PC-9 (cell line): ENCODE measurements around the gene USP17L19.
"Not testable (repeated sequence)": the region's sequence is repeated elsewhere in the genome, so short reads cannot be mapped to it uniquely, and the experiment has no call there.

Experiments
- EZH2 ChIP-seq: fragments of 200-600 bp; sonication (generic); IDR thresholded peaks from 2 replicates; pipeline ENCODE4 v1.8.0; 2017; ENCODE audit warnings: antibody characterized with exemption, low read depth
- TF ChIP-seq, protein P1 (sequence below): fragments of 200-600 bp; sonication (generic); conservative IDR thresholded peaks from 2 replicates; pipeline ENCODE4 v1.6.1; 2017; ENCODE audit warnings: mixed run types, antibody characterized with exemption, mild to moderate bottlenecking, moderate library complexity

DNA sequence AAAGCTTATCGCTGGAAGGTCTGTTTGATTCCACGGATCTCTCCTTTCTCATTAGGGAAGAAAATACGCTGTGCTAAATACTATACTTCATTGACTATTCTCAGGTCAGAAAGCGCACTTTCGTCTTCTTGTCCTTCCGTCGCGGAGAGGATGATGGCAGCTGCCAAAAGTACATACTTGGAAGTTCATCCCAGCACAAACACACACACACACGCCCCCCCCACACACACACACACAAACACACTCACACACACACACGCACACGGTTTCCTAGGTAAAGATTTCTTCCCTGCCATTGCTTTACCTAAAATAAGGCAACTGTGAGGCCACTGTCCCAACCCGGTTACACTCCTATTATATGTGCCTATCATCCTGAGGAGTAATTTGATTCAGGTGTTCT lies 14.7 kb upstream of the USP17L19 start:
- TF ChIP-seq EZH2: not testable (repeated sequence)
- TF ChIP-seq, protein P1, sequence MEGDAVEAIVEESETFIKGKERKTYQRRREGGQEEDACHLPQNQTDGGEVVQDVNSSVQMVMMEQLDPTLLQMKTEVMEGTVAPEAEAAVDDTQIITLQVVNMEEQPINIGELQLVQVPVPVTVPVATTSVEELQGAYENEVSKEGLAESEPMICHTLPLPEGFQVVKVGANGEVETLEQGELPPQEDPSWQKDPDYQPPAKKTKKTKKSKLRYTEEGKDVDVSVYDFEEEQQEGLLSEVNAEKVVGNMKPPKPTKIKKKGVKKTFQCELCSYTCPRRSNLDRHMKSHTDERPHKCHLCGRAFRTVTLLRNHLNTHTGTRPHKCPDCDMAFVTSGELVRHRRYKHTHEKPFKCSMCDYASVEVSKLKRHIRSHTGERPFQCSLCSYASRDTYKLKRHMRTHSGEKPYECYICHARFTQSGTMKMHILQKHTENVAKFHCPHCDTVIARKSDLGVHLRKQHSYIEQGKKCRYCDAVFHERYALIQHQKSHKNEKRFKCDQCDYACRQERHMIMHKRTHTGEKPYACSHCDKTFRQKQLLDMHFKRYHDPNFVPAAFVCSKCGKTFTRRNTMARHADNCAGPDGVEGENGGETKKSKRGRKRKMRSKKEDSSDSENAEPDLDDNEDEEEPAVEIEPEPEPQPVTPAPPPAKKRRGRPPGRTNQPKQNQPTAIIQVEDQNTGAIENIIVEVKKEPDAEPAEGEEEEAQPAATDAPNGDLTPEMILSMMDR: not testable (repeated sequence)
